ENCODE measurements around the gene RPS6KA4.

GRCh38 chr11:64372021-64372420, 13.1 kb downstream of the RPS6KA4 start:
- no peak for TF ChIP-seq CTCF (IDR thresholded peaks at IDR 0.05; ENCODE audit: low read length)
- TF ChIP-seq EZH2 (IDR thresholded peaks at IDR 0.05; ENCODE audit: borderline replicate concordance, low read length), result no peak

Data from OCI-LY1 (cell line).